HG03175 (cell line): ENCODE data around the gene CT47B1.
"Not testable (repeated sequence)": the region's sequence is repeated elsewhere in the genome, so short reads cannot be mapped to it uniquely, and the experiment has no call there.

ENCODE experiments used
- ATAC-seq: cut with Tn5 transposase; IDR thresholded peaks from one replicate; pipeline ENCODE4 v1.9.1; 2021; ENCODE audit warnings: mild to moderate bottlenecking, moderate library complexity; ENCODE audit not compliant: unreplicated experiment

Gene CT47B1

GRCh38 chrX:120875766-120876165 is at the start of gene CT47B1:
TSS of gene CT47B1 (minus strand) at chrX:120875866. CDS start at chrX:120875670, 196 bp downstream.
- ATAC-seq = not testable (repeated sequence)

- no peak for ATAC-seq
Measured at GRCh38 chrX:120874678-120875557, 748 bp downstream of the CT47B1 start.

GRCh38 chrX:120857240-120857639 is 18.4 kb downstream of the CT47B1 start:
- ATAC-seq = no peak

DNA sequence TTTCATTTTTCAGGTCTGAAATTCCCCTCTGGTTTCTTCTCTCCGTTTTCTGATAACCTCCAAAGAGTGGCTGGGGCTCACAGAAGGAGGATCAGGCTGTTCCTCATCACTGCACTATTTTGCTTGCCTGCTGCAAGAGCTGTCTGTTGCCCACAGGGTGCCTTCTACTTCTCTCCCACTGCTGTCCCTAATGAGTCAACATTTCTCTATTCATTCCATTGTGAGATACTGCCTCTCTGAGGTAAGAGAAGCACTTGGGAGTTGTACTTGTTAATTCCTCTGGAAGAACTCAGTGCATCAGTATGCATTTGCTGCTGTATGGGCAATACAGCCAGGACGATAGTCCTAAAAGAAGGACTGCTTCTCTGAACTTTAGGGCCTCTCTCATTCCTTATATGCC is 34.8 kb downstream of the CT47B1 start:
- no peak for ATAC-seq

DNA sequence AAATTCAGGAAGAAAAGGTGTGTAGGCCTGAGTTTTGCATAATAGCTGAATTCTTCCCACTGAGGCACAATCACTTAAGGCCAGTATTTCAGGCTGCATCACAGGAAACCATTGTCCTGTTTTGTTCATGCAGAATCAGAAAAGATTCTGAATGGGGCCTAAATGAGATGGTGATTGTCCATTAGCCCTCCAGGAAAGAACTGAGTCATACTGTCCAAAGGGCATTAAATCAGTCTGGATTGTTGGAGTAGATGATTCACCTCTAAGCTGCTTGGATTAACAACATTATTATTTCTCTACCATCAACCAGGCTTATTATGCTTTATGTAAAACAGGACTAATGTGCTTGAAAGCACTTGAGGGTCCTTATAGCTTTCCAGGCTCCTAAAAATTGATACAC is 36.2 kb downstream of the CT47B1 start:
- no peak for ATAC-seq

GRCh38 chrX:120827213-120827612 is 48.5 kb downstream of the CT47B1 start:
- not testable (repeated sequence) for ATAC-seq

DNA sequence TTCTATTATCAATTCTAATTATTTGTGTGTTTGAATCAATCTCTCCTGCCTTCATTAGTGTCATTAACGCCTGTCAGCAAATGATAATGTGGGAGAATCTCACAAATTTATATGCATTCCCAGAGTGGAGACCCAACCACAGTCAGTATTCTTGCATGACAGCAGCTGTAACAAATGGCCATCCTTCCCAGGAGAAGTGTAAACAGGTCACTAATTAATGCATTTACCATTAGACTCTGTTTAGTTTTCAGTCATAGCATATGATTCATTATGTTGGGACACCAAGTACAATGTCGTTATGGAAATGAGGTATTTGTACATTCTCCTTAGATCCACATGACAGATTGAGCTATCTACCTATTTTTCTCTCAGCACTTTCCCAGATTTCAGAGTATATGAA is 50.5 kb downstream of the CT47B1 start:
- ATAC-seq = no peak

DNA sequence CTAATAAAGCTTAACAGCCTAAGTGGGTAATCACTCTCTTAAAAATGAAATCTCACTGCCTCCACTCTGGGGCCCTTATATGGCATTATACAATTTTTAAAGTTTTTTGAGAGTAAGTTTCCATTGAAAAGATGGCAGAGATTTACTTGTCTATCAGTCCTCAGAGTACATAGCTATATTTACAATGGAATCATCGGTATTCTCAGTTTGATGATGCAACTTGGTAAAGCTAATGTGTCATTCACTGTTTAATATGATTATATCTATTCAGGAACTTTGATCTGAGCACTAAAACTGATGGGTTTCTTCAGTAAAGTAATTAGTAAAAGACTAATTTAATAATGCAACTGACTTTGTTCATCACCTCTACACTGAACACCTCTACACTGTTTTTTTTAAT is 51.6 kb downstream of the CT47B1 start:
- no peak for ATAC-seq

GRCh38 chrX:120823556-120823955 is 52.1 kb downstream of the CT47B1 start:
- ATAC-seq = no peak
